Upper lobe of right lung (tissue), 1 donor: Measurements from ENCODE around the gene EFTUD2. TPM values are rescaled to one million over a fixed set of nuclear protein-coding genes. Genes with fewer than 3 reads are reported as not detected.

Source experiments
- ATAC-seq: fragments of 200-7000 bp; cut with Tn5 transposase; one replicate; pipeline ENCODE4 v1.9.1; 2020; ENCODE audit warnings: mild to moderate bottlenecking, moderate library complexity
- DNase-seq: peaks from one replicate; pipeline ENCODE4 v3.0.0-alpha.2; 2020
- H3K27ac ChIP-seq: fragments of 200-600 bp; one replicate; pipeline ENCODE4 v1.8.0; 2022
- H3K27me3 ChIP-seq: fragments of 200-600 bp; one replicate; pipeline ENCODE4 v1.8.0; 2022; ENCODE audit warnings: mild to moderate bottlenecking
- H3K36me3 ChIP-seq: fragments of 200-600 bp; one replicate; pipeline ENCODE4 v1.8.0; 2022
- H3K4me1 ChIP-seq: fragments of 200-600 bp; one replicate; pipeline ENCODE4 v1.8.0; 2022
- H3K4me3 ChIP-seq: fragments of 200-600 bp; one replicate; pipeline ENCODE4 v1.8.0; 2022; ENCODE audit warnings: mild to moderate bottlenecking
- H3K9me3 ChIP-seq: fragments of 200-600 bp; one replicate; pipeline ENCODE4 v1.8.0; 2022
- intact Hi-C: fragments of 100-400 bp; cut with DNase I; formaldehyde crosslinking; loops from one replicate; pipeline ENCODE4 v1.11.0; 2022
- total RNA-seq: library from RNA; stranded (reverse); fragmentation: NEBNext Ultra II Directional; extraction: Animal tissue kit (Norgen Biotek cat#: 25700); gene quantifications from one replicate; pipeline ENCODE4 v1.2.1, GENCODE V29; 2021
- TF ChIP-seq, protein P1 (sequence below): fragments of 200-600 bp; IDR thresholded peaks from one replicate; pipeline ENCODE4 v1.8.0; 2022; ENCODE audit warnings: antibody characterized with exemption
- donor health status: DM: no; HTN: yes; CAD: no; lungs with severe emphysema.

Gene EFTUD2
- total RNA-seq, 1 donor from 2014 or later: 74.4 TPM

DNA sequence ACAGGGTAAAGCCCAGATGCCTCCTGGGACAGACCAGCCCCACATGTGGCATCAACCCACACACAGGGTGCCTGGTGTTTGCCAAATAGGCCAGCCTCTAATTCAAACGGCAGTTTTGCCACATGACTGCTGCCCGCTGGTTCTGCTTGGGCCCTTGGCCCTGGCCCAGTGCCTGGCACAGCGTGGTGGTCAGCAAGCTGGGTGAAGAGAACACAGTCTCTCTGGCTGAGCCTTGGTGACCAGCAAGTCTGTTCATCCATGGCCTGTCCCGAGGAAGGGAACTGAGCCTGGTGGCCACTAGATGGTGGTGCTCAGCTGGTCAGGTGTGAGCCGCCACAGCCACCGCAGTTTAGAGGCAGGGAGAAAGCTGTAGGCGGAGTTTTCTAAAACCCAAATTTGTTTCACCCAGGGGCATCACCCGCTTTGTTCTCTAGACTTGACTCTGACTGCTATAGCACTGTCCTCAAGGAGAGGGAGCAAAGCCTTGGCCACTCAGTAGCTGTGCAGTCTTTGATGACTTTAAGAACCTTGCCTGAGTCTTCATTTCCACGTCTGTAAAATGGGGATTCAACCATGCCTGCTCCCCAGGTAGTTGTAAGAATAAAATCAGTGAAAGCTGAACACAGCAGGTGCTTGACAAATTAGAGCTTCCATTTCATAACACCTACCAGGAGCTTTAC, 20.8 kb upstream of the EFTUD2 start:
- Histone ChIP-seq H3K27me3 (peaks cover 5% of the 10 kb centered on the region), H3K4me3 (no peak overlapping the region), H3K27ac (no peak overlapping the region), H3K9me3 (no peaks in the 10 kb centered on the region), H3K4me1 (no peaks in the 10 kb centered on the region), H3K36me3 (no peaks in the 10 kb centered on the region)
- TF ChIP-seq, protein P1, sequence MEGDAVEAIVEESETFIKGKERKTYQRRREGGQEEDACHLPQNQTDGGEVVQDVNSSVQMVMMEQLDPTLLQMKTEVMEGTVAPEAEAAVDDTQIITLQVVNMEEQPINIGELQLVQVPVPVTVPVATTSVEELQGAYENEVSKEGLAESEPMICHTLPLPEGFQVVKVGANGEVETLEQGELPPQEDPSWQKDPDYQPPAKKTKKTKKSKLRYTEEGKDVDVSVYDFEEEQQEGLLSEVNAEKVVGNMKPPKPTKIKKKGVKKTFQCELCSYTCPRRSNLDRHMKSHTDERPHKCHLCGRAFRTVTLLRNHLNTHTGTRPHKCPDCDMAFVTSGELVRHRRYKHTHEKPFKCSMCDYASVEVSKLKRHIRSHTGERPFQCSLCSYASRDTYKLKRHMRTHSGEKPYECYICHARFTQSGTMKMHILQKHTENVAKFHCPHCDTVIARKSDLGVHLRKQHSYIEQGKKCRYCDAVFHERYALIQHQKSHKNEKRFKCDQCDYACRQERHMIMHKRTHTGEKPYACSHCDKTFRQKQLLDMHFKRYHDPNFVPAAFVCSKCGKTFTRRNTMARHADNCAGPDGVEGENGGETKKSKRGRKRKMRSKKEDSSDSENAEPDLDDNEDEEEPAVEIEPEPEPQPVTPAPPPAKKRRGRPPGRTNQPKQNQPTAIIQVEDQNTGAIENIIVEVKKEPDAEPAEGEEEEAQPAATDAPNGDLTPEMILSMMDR: peak; percentile 79
- DNase-seq (peak; percentile 87), ATAC-seq (peak; percentile 91)
- intact Hi-C loops: loop anchor here (5.0 to 10.0 kb wide), 2 partner anchors 102 to 195 kb away; no protein-coding TSS in a partner anchor

DNA sequence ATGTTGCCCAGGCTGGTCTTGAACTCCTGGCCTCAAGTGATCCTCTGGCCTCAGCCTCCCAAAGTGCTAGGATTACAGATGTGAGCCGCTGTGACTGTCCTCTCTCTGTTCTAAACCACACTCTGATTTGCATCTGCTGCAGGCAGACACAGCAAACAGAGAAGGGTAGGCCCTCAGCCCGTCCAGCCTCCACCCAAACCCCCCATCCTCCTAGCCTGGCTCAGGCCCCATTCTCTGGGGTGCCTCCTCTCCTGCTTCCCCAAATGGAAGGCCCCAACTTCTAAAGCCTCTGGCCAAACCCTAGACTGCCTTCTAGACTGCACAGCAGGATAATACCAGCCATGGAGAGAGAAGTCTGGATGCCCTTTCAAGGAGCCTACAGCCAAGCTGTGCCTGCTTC, 20.2 kb upstream of the EFTUD2 start:
- intact Hi-C loops: loop anchor here (5.0 to 10.0 kb wide), 2 partner anchors 103 to 195 kb away; no protein-coding TSS in a partner anchor
- DNase-seq: peak; percentile 23
- H3K27ac ChIP-seq: no peak overlapping the region

DNA sequence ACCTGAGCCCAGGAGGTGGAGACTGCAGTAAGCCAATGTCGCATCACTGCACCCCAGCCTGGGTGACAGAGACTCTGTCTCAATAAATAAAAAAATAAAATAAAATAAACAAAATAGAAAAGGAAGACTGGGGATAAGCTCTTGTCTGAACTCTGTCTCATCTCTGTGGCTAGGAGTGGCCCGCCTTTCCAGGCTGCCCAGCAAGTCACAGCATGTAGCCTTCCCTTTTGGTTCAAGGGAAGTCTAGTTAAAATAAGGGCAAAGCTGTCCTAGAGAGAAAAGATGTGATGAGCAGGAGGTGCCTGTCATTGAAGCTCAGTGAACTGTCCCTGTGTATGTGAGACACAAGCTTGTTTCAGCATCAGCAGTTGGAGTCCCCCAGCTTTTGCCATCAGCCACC, 18.8 kb upstream of the EFTUD2 start:
- TF ChIP-seq, protein P1: no peak
- DNase-seq (peak; percentile 28), ATAC-seq (no peak)
- Histone ChIP-seq H3K9me3 (no peaks in the 10 kb centered on the region), H3K4me3 (no peak overlapping the region), H3K27me3 (peaks cover 5% of the 10 kb centered on the region), H3K27ac (no peak overlapping the region), H3K36me3 (no peaks in the 10 kb centered on the region), H3K4me1 (no peaks in the 10 kb centered on the region)
- intact Hi-C loops: loop anchor here (5.0 to 10.0 kb wide), 2 partner anchors 104 to 197 kb away; no protein-coding TSS in a partner anchor

More for the DNA sequence above, 20.2 kb upstream of the EFTUD2 start:
- ATAC-seq: no peak
- Histone ChIP-seq H3K27me3 (peaks cover 5% of the 10 kb centered on the region), H3K4me1 (no peaks in the 10 kb centered on the region), H3K9me3 (no peaks in the 10 kb centered on the region), H3K4me3 (no peak overlapping the region), H3K36me3 (no peaks in the 10 kb centered on the region)
- TF ChIP-seq, protein P1: no peak

DNA sequence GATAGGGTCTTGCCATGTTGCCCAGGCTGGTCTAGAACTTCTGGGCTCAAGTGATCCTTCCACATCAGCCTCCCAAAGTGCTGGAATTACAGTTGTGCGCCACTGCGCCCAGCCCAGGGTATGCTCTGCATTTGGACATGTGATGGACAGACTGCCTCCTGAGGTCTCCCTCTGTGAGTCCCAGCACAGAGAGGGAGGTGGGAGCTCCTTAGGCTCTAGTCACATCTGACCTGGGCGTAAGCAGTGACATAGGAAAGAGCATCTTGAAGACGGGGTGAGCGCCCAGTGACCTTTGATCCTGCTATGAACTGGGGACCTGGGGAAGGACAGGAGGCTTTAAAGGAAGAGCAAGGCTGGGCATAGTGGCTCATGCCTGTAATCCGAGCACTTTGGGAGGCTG, 18.2 kb upstream of the EFTUD2 start:
- ATAC-seq (no peak), DNase-seq (peak; percentile 43)
- Histone ChIP-seq H3K4me3 (no peak overlapping the region), H3K36me3 (no peaks in the 10 kb centered on the region), H3K27me3 (peaks cover 8% of the 10 kb centered on the region), H3K4me1 (no peaks in the 10 kb centered on the region), H3K27ac (no peak overlapping the region), H3K9me3 (no peaks in the 10 kb centered on the region)
- TF ChIP-seq, protein P1: no peak
- intact Hi-C loops: loop anchor here (5.0 to 10.0 kb wide), 2 partner anchors 105 to 197 kb away; no protein-coding TSS in a partner anchor

DNA sequence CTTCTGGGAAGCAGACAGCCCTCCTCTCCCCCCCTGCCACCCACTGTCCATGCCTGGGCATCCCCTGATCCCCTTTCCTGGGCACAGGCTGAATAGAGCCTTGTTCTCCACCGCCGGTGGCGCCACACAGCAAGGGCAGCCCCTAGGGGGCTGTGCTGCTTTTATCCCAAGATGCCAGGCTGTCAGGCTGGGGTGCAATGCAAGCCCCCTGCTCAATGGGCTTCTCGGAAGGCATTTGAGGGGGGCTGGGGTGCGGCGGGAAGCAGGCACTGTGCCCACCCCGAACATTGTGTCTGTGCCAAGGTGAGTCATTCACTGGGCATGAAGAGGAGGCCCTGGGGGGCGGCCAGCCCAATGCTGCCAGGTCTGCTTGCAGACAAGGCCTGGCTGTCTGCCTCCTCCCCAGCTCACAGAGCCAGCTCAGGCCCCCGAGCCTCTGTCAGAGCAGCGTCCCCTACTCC, 17.6 kb upstream of the EFTUD2 start:
- TF ChIP-seq, protein P1: no peak
- Histone ChIP-seq H3K36me3 (no peaks in the 10 kb centered on the region), H3K27ac (no peak overlapping the region), H3K9me3 (no peaks in the 10 kb centered on the region), H3K4me3 (no peak overlapping the region), H3K4me1 (no peaks in the 10 kb centered on the region), H3K27me3 (peaks cover 15% of the 10 kb centered on the region)
- intact Hi-C loops: loop anchor here (5.0 to 10.0 kb wide), 2 partner anchors 105 to 198 kb away; no protein-coding TSS in a partner anchor
- peak; percentile 66 for DNase-seq
- peak; percentile 6 for ATAC-seq
